Measurements from ENCODE around the gene HSPBP1. TPM values are rescaled to one million over a fixed set of nuclear protein-coding genes. Genes with fewer than 3 reads are reported as not detected.

Gene HSPBP1
- total and polyA plus RNA-seq, 9 of the 15 experiments (the other 6 are each of a cell fraction or from before 2014, with no cell fraction given), result 0.83 to 81.3 (median 21.8) TPM

DNA sequence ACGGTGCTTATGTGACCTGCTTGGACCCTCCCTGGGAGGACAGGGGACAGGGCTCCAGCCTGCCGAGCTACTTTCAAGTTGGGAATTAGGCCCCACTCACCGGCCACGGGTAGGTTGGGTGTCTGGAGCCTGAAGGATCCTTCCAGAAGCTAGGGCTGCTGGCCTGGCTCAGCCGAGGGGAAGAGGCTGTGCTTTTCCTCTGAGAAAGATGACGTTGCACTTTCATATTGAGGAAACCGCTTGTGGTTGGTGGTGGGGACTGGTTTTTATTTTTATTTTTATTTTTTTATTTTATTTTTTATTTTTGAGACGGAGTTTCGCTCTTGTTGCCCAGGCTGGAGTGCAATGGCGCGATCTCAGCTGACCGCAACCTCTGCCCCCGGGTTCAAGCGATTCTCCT is 45.3 kb upstream of the HSPBP1 start, which contains the start of gene TMEM150B (continued):
- TF ChIP-seq, protein P1, sequence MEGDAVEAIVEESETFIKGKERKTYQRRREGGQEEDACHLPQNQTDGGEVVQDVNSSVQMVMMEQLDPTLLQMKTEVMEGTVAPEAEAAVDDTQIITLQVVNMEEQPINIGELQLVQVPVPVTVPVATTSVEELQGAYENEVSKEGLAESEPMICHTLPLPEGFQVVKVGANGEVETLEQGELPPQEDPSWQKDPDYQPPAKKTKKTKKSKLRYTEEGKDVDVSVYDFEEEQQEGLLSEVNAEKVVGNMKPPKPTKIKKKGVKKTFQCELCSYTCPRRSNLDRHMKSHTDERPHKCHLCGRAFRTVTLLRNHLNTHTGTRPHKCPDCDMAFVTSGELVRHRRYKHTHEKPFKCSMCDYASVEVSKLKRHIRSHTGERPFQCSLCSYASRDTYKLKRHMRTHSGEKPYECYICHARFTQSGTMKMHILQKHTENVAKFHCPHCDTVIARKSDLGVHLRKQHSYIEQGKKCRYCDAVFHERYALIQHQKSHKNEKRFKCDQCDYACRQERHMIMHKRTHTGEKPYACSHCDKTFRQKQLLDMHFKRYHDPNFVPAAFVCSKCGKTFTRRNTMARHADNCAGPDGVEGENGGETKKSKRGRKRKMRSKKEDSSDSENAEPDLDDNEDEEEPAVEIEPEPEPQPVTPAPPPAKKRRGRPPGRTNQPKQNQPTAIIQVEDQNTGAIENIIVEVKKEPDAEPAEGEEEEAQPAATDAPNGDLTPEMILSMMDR (IDR thresholded peaks at IDR 0.05 in 2 of 3, conservative IDR thresholded peaks at IDR 0.05 in 1 of 3; ENCODE audit: insufficient read depth in 2 of 3, low read depth in 1 of 3, low read length in 3 of 3), result no peak
- TF ChIP-seq, protein P2, sequence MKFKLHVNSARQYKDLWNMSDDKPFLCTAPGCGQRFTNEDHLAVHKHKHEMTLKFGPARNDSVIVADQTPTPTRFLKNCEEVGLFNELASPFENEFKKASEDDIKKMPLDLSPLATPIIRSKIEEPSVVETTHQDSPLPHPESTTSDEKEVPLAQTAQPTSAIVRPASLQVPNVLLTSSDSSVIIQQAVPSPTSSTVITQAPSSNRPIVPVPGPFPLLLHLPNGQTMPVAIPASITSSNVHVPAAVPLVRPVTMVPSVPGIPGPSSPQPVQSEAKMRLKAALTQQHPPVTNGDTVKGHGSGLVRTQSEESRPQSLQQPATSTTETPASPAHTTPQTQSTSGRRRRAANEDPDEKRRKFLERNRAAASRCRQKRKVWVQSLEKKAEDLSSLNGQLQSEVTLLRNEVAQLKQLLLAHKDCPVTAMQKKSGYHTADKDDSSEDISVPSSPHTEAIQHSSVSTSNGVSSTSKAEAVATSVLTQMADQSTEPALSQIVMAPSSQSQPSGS (CRISPR knock-in tag; IDR thresholded peaks at IDR 0.05), result no peak
- TF ChIP-seq ZFX (CRISPR knock-in tag; IDR thresholded peaks at IDR 0.05), result peak; percentile 29; the same call in 1 of the 2 replicates
- peak; percentile 32 for TF ChIP-seq POLR2B (IDR thresholded peaks at IDR 0.05; ENCODE audit: low read depth, partially characterized antibody)
- TF ChIP-seq, protein P3, sequence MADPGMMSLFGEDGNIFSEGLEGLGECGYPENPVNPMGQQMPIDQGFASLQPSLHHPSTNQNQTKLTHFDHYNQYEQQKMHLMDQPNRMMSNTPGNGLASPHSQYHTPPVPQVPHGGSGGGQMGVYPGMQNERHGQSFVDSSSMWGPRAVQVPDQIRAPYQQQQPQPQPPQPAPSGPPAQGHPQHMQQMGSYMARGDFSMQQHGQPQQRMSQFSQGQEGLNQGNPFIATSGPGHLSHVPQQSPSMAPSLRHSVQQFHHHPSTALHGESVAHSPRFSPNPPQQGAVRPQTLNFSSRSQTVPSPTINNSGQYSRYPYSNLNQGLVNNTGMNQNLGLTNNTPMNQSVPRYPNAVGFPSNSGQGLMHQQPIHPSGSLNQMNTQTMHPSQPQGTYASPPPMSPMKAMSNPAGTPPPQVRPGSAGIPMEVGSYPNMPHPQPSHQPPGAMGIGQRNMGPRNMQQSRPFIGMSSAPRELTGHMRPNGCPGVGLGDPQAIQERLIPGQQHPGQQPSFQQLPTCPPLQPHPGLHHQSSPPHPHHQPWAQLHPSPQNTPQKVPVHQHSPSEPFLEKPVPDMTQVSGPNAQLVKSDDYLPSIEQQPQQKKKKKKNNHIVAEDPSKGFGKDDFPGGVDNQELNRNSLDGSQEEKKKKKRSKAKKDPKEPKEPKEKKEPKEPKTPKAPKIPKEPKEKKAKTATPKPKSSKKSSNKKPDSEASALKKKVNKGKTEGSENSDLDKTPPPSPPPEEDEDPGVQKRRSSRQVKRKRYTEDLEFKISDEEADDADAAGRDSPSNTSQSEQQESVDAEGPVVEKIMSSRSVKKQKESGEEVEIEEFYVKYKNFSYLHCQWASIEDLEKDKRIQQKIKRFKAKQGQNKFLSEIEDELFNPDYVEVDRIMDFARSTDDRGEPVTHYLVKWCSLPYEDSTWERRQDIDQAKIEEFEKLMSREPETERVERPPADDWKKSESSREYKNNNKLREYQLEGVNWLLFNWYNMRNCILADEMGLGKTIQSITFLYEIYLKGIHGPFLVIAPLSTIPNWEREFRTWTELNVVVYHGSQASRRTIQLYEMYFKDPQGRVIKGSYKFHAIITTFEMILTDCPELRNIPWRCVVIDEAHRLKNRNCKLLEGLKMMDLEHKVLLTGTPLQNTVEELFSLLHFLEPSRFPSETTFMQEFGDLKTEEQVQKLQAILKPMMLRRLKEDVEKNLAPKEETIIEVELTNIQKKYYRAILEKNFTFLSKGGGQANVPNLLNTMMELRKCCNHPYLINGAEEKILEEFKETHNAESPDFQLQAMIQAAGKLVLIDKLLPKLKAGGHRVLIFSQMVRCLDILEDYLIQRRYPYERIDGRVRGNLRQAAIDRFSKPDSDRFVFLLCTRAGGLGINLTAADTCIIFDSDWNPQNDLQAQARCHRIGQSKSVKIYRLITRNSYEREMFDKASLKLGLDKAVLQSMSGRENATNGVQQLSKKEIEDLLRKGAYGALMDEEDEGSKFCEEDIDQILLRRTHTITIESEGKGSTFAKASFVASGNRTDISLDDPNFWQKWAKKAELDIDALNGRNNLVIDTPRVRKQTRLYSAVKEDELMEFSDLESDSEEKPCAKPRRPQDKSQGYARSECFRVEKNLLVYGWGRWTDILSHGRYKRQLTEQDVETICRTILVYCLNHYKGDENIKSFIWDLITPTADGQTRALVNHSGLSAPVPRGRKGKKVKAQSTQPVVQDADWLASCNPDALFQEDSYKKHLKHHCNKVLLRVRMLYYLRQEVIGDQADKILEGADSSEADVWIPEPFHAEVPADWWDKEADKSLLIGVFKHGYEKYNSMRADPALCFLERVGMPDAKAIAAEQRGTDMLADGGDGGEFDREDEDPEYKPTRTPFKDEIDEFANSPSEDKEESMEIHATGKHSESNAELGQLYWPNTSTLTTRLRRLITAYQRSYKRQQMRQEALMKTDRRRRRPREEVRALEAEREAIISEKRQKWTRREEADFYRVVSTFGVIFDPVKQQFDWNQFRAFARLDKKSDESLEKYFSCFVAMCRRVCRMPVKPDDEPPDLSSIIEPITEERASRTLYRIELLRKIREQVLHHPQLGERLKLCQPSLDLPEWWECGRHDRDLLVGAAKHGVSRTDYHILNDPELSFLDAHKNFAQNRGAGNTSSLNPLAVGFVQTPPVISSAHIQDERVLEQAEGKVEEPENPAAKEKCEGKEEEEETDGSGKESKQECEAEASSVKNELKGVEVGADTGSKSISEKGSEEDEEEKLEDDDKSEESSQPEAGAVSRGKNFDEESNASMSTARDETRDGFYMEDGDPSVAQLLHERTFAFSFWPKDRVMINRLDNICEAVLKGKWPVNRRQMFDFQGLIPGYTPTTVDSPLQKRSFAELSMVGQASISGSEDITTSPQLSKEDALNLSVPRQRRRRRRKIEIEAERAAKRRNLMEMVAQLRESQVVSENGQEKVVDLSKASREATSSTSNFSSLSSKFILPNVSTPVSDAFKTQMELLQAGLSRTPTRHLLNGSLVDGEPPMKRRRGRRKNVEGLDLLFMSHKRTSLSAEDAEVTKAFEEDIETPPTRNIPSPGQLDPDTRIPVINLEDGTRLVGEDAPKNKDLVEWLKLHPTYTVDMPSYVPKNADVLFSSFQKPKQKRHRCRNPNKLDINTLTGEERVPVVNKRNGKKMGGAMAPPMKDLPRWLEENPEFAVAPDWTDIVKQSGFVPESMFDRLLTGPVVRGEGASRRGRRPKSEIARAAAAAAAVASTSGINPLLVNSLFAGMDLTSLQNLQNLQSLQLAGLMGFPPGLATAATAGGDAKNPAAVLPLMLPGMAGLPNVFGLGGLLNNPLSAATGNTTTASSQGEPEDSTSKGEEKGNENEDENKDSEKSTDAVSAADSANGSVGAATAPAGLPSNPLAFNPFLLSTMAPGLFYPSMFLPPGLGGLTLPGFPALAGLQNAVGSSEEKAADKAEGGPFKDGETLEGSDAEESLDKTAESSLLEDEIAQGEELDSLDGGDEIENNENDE (IDR thresholded peaks at IDR 0.05; ENCODE audit: low read depth, low read length), result no peak
- TF ChIP-seq NCOA6 (IDR thresholded peaks at IDR 0.05), result no peak
- TF ChIP-seq, protein P4, sequence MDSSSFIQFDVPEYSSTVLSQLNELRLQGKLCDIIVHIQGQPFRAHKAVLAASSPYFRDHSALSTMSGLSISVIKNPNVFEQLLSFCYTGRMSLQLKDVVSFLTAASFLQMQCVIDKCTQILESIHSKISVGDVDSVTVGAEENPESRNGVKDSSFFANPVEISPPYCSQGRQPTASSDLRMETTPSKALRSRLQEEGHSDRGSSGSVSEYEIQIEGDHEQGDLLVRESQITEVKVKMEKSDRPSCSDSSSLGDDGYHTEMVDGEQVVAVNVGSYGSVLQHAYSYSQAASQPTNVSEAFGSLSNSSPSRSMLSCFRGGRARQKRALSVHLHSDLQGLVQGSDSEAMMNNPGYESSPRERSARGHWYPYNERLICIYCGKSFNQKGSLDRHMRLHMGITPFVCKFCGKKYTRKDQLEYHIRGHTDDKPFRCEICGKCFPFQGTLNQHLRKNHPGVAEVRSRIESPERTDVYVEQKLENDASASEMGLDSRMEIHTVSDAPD (CRISPR knock-in tag; IDR thresholded peaks at IDR 0.05), result no peak
- TF ChIP-seq C11orf30 (IDR thresholded peaks at IDR 0.05; ENCODE audit: low read depth), result peak; percentile 98
- no peak for TF ChIP-seq PHF21A (IDR thresholded peaks at IDR 0.05; ENCODE audit: borderline replicate concordance, low read depth)
- no peak for TF ChIP-seq DDX20 (tag; IDR thresholded peaks at IDR 0.05; ENCODE audit: low read depth)
- no peak for TF ChIP-seq NFIX (CRISPR knock-in tag; IDR thresholded peaks at IDR 0.05; ENCODE audit: low read depth)
- TF ChIP-seq TCFL5 (CRISPR knock-in tag; conservative IDR thresholded peaks at IDR 0.05), result no peak
